ENCODE measurements around the gene FANCB. TPM values are rescaled to one million over a fixed set of nuclear protein-coding genes. Genes with fewer than 3 reads are reported as not detected.

The FANCB gene
- total and polyA plus RNA-seq, 4 donors: 0.07 to 6.2 (median 0.29) TPM

- 86% methylated on average over 1 of the region's 1 CpG for WGBS
- Histone ChIP-seq H3K27ac (ENCODE audit: low read depth in 1 of 2, low read length in 2 of 2) (no peak overlapping the region), H3K9ac (ENCODE audit: low read depth in 1 of 2, low read length in 2 of 2) (no peak overlapping the region), H3K4me3 (ENCODE audit: low read depth in 1 of 3, low read length in 3 of 3) (no peak overlapping the region), H3K36me3 (ENCODE audit: control insufficient read depth in 4 of 4, insufficient read depth in 3 of 4, low read depth in 1 of 4, low read length in 3 of 4) (no peaks in the 10 kb centered on the region), H3K4me1 (ENCODE audit: control insufficient read depth in 4 of 4, insufficient read depth in 4 of 4, low read length in 3 of 4) (no peaks in the 10 kb centered on the region), H3K27me3 (ENCODE audit: control insufficient read depth in 4 of 4, insufficient read depth in 4 of 4, low read length in 3 of 4) (no peaks in the 10 kb centered on the region), H3K9me3 (ENCODE audit: control insufficient read depth in 4 of 4, low read length in 3 of 4) (no peaks in the 10 kb centered on the region)
- TF ChIP-seq ZBTB33 (IDR thresholded peaks at IDR 0.05): no peak
- no peak for TF ChIP-seq FOXA1 (IDR thresholded peaks at IDR 0.05)
- TF ChIP-seq YY1 (IDR thresholded peaks at IDR 0.05): no peak
- no peak for TF ChIP-seq HNF4G (IDR thresholded peaks at IDR 0.05)
- TF ChIP-seq RAD21 (IDR thresholded peaks at IDR 0.05): no peak
- TF ChIP-seq HNF4A (conservative IDR thresholded peaks at IDR 0.05): no peak
- no peak for TF ChIP-seq CTCF (IDR thresholded peaks at IDR 0.05; ENCODE audit: low read depth, low read length, missing input control)
- no peak for TF ChIP-seq FOXA2 (IDR thresholded peaks at IDR 0.05)
- no peak for DNase-seq (ENCODE audit: low spot score)
Measured at GRCh38 chrX:14802943-14803710, 69.7 kb downstream of the FANCB start.

- TF ChIP-seq HNF4A (conservative IDR thresholded peaks at IDR 0.05) (no peak), RXRA (IDR thresholded peaks at IDR 0.05) (no peak), EGR1 (IDR thresholded peaks at IDR 0.05; ENCODE audit: low read depth in 2 of 2) (no peak), REST (IDR thresholded peaks at IDR 0.05) (no peak), TAF1 (conservative IDR thresholded peaks at IDR 0.05) (no peak), FOXA2 (IDR thresholded peaks at IDR 0.05) (no peak), ATF3 (IDR thresholded peaks at IDR 0.05) (no peak), RAD21 (IDR thresholded peaks at IDR 0.05) (no peak)
- H3K9ac ChIP-seq (ENCODE audit: low read depth in 1 of 2, low read length in 2 of 2): no peak overlapping the region
- H3K4me3 ChIP-seq (ENCODE audit: low read depth in 1 of 3, low read length in 3 of 3): no peak overlapping the region
- 87% methylated on average over 2 of the region's 2 CpGs for WGBS
- no peaks in the 10 kb centered on the region for H3K36me3 ChIP-seq (ENCODE audit: control insufficient read depth in 4 of 4, insufficient read depth in 3 of 4, low read depth in 1 of 4, low read length in 3 of 4)
- no peaks in the 10 kb centered on the region for H3K9me3 ChIP-seq (ENCODE audit: control insufficient read depth in 4 of 4, low read length in 3 of 4)
- DNase-seq (ENCODE audit: low spot score): no peak
- no peaks in the 10 kb centered on the region for H3K27me3 ChIP-seq (ENCODE audit: control insufficient read depth in 4 of 4, insufficient read depth in 4 of 4, low read length in 3 of 4)
- H3K27ac ChIP-seq (ENCODE audit: low read depth in 1 of 2, low read length in 2 of 2): no peak overlapping the region
- no peaks in the 10 kb centered on the region for H3K4me1 ChIP-seq (ENCODE audit: control insufficient read depth in 4 of 4, insufficient read depth in 4 of 4, low read length in 3 of 4)
Measured at GRCh38 chrX:14801136-14801535, 71.7 kb downstream of the FANCB start.

Data from liver (tissue), 9 donors.